ENCODE data around the gene MSRB1. TPM values are rescaled to one million over a fixed set of nuclear protein-coding genes. Genes with fewer than 3 reads are reported as not detected.

MSRB1 gene
- polyA plus RNA-seq, 2 of the 4 experiments (the other 2 are of a cell fraction): 27.7 to 37.5 TPM

DNA sequence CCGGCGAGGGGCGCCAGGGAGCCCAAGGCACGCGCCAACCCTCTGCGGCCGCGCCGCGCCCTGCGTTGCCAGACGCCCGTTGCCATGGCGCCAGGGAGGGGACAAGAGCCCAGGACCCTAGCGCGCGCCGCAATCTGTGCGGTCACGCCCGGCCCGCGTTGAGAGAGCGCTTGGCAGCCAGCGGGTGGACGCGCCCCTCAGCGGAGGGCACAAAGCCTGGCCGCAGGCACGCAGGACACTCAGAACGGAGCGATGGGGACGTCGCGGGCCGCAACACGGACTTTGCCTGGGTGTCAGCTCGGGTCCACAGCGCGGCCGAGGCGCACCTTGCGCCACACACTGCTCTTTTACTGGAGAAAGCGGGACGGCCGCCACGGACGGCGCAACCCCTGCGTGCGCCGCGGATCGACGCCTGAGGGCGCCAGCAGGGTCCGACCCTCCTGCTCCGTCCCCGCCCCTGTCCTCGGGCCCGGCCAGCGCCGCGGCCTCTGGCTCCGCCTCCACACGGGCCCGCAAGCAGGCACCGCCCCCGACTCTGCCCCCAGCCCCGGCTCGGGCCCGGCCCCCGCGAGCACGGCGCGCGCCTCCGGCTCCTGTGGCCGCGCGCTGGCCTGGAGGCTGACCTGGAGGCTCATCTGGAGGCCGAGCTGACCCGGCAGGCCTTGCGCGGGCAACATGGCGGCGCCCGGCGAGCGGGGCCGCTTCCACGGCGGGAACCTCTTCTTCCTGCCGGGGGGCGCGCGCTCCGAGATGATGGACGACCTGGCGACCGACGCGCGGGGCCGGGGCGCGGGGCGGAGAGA is 40.7 kb upstream of the MSRB1 start, which contains the start of gene GFER (continued):
- TF ChIP-seq KDM1A (IDR thresholded peaks at IDR 0.05; ENCODE audit: low read depth) (no peak), ZFP36 (IDR thresholded peaks at IDR 0.05; ENCODE audit: borderline replicate concordance, partially characterized antibody) (no peak), GATA3 (IDR thresholded peaks at IDR 0.05; ENCODE audit: borderline replicate concordance) (0 out of 2 replicates have a peak, but pooled peaks have one; percentile 6), EHF (CRISPR knock-in tag; IDR thresholded peaks at IDR 0.05) (peak; percentile 72; the same call in 1 of the 2 replicates), HEYL (CRISPR knock-in tag; IDR thresholded peaks at IDR 0.05) (no peak), SMC3 (IDR thresholded peaks at IDR 0.05) (peak; percentile 45), RAD21 (conservative IDR thresholded peaks at IDR 0.05 in 1 of 2, IDR thresholded peaks at IDR 0.05 in 1 of 2) (0 out of 5 replicates have a peak, but pooled peaks of 1 of the 2 experiments have one; percentile 18), MYC (IDR thresholded peaks at IDR 0.05; ENCODE audit: borderline replicate concordance, low read length) (peak; percentile 42; the same call in 1 of the 2 replicates), RCOR1 (IDR thresholded peaks at IDR 0.05; ENCODE audit: low read depth, low read length) (no peak), TP53 (CRISPR knock-in tag; IDR thresholded peaks at IDR 0.05) (0 out of 2 replicates have a peak, but pooled peaks have one; percentile 54), JUN (IDR thresholded peaks at IDR 0.05) (peak; percentile 30 to 82; a peak in 3 of 5 replicates), FOSL2 (IDR thresholded peaks at IDR 0.05) (no peak), FOSL2 (CRISPR knock-in tag; IDR thresholded peaks at IDR 0.05) (peak; percentile 18; the same call in 1 of the 2 replicates), NFE2L2 (conservative IDR thresholded peaks at IDR 0.05; ENCODE audit: low read length) (no peak), HOXA7 (CRISPR knock-in tag; IDR thresholded peaks at IDR 0.05) (no peak)
- TF ChIP-seq, protein P1, sequence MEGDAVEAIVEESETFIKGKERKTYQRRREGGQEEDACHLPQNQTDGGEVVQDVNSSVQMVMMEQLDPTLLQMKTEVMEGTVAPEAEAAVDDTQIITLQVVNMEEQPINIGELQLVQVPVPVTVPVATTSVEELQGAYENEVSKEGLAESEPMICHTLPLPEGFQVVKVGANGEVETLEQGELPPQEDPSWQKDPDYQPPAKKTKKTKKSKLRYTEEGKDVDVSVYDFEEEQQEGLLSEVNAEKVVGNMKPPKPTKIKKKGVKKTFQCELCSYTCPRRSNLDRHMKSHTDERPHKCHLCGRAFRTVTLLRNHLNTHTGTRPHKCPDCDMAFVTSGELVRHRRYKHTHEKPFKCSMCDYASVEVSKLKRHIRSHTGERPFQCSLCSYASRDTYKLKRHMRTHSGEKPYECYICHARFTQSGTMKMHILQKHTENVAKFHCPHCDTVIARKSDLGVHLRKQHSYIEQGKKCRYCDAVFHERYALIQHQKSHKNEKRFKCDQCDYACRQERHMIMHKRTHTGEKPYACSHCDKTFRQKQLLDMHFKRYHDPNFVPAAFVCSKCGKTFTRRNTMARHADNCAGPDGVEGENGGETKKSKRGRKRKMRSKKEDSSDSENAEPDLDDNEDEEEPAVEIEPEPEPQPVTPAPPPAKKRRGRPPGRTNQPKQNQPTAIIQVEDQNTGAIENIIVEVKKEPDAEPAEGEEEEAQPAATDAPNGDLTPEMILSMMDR (IDR thresholded peaks at IDR 0.05): peak; percentile 50; the same call in 2 of the 3 replicates
- TF ChIP-seq, protein P2, sequence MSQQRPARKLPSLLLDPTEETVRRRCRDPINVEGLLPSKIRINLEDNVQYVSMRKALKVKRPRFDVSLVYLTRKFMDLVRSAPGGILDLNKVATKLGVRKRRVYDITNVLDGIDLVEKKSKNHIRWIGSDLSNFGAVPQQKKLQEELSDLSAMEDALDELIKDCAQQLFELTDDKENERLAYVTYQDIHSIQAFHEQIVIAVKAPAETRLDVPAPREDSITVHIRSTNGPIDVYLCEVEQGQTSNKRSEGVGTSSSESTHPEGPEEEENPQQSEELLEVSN (IDR thresholded peaks at IDR 0.05; ENCODE audit: borderline replicate concordance, low read depth): 0 out of 2 replicates have a peak, but pooled peaks have one; percentile 68
- TF ChIP-seq, protein P3, sequence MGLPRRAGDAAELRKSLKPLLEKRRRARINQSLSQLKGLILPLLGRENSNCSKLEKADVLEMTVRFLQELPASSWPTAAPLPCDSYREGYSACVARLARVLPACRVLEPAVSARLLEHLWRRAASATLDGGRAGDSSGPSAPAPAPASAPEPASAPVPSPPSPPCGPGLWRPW (IDR thresholded peaks at IDR 0.05): no peak
- TF ChIP-seq, protein P4, sequence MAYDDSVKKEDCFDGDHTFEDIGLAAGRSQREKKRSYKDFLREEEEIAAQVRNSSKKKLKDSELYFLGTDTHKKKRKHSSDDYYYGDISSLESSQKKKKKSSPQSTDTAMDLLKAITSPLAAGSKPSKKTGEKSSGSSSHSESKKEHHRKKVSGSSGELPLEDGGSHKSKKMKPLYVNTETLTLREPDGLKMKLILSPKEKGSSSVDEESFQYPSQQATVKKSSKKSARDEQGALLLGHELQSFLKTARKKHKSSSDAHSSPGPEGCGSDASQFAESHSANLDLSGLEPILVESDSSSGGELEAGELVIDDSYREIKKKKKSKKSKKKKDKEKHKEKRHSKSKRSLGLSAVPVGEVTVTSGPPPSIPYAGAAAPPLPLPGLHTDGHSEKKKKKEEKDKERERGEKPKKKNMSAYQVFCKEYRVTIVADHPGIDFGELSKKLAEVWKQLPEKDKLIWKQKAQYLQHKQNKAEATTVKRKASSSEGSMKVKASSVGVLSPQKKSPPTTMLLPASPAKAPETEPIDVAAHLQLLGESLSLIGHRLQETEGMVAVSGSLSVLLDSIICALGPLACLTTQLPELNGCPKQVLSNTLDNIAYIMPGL (CRISPR knock-in tag; IDR thresholded peaks at IDR 0.05; ENCODE audit: borderline replicate concordance): no peak
- TF ChIP-seq, protein P5, sequence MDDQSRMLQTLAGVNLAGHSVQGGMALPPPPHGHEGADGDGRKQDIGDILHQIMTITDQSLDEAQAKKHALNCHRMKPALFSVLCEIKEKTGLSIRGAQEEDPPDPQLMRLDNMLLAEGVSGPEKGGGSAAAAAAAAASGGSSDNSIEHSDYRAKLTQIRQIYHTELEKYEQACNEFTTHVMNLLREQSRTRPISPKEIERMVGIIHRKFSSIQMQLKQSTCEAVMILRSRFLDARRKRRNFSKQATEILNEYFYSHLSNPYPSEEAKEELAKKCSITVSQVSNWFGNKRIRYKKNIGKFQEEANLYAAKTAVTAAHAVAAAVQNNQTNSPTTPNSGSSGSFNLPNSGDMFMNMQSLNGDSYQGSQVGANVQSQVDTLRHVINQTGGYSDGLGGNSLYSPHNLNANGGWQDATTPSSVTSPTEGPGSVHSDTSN (IDR thresholded peaks at IDR 0.05): peak; percentile 65; the same call in 1 of the 2 replicates
- TF ChIP-seq, protein P6, sequence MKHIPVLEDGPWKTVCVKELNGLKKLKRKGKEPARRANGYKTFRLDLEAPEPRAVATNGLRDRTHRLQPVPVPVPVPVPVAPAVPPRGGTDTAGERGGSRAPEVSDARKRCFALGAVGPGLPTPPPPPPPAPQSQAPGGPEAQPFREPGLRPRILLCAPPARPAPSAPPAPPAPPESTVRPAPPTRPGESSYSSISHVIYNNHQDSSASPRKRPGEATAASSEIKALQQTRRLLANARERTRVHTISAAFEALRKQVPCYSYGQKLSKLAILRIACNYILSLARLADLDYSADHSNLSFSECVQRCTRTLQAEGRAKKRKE (CRISPR knock-in tag; IDR thresholded peaks at IDR 0.05; ENCODE audit: low read depth): peak; percentile 78; the same call in 1 of the 2 replicates

Measured in A549 (cell line).